Measurements from ENCODE around the gene SUFU. TPM values are rescaled to one million over a fixed set of nuclear protein-coding genes. Genes with fewer than 3 reads are reported as not detected.

SUFU gene
- total and polyA plus RNA-seq, 2 of the 13 experiments (the other 11 are each of a cell fraction or from before 2014, with no cell fraction given) = 2.9 to 5.5 TPM

DNA sequence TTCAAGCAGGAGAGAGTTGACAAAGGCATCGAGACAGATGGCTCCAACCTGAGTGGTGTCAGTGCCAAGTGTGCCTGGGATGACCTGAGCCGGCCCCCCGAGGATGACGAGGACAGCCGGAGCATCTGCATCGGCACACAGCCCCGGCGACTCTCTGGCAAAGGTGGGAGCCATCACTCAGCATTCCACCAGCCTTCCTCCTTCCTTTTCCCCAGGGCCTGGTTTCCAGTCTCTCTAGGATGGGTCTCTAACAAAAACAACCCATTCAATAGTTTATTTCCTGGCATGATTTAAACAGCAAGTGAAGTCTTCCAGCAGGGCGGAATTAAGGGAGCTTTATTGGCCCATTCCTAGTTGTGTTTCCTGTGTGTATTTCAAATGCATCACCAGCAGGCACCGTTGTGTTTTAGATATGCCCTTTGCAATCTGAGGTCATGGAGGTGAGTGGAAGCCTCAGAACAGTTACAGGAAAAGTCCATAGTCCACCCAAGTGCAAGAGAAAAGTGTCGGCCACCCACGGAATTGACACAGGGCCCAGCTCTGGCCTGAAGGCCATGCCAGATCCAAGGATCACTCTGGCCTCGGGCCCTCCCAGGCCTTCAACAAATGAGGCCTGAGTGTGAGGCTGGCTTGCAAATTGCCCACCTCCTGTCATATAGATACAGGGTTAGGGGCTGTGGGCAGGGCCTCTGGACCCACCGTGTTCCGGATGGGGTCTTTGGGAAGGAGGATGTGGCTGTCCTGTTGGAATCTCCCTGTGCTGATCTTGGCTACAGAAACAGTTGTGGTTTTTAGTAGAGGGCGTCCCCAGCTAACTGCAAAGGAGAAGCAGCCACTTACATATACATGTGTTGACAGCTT is 93.6 kb downstream of the SUFU start (continued):
- TF ChIP-seq CAMTA2 (CRISPR knock-in tag; IDR thresholded peaks at IDR 0.05; ENCODE audit: borderline replicate concordance) (no peak), NR2C2 (CRISPR knock-in tag; IDR thresholded peaks at IDR 0.05; ENCODE audit: borderline replicate concordance) (peak; percentile 83), TMF1 (CRISPR knock-in tag; IDR thresholded peaks at IDR 0.05; ENCODE audit: low read depth) (no peak), TCF12 (IDR thresholded peaks at IDR 0.05) (no peak), TCF12 (CRISPR knock-in tag; IDR thresholded peaks at IDR 0.05) (0 out of 2 replicates have a peak, but pooled peaks have one; percentile 68), KLF9 (CRISPR knock-in tag; IDR thresholded peaks at IDR 0.05; ENCODE audit: low read depth) (peak; percentile 63; the same call in 1 of the 2 replicates), RXRB (CRISPR knock-in tag; IDR thresholded peaks at IDR 0.05; ENCODE audit: borderline replicate concordance) (peak; percentile 92), ZNF766 (CRISPR knock-in tag; IDR thresholded peaks at IDR 0.05; ENCODE audit: borderline replicate concordance) (no peak)
- TF ChIP-seq, protein P1, sequence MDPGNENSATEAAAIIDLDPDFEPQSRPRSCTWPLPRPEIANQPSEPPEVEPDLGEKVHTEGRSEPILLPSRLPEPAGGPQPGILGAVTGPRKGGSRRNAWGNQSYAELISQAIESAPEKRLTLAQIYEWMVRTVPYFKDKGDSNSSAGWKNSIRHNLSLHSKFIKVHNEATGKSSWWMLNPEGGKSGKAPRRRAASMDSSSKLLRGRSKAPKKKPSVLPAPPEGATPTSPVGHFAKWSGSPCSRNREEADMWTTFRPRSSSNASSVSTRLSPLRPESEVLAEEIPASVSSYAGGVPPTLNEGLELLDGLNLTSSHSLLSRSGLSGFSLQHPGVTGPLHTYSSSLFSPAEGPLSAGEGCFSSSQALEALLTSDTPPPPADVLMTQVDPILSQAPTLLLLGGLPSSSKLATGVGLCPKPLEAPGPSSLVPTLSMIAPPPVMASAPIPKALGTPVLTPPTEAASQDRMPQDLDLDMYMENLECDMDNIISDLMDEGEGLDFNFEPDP (CRISPR knock-in tag; conservative IDR thresholded peaks at IDR 0.05) = no peak

DNA sequence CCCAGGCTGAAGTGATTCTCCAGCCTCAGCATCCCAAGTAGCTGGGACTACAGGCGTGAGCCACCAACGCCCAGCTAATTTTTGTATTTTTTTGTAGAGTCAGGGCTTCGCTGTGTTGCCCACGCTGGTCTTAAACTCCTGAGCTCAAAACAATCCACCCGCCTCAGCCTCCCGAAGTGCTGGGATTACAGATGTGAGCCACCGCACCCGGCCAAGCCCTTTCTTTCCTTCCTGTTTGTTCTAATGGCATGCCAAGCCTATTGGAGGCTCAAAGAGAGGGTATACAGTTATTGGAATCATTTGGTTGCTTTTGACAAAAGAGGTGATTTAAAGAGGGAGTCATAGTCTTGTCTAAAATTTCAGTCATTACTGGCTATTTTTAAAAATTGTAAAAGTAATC is 94.5 kb downstream of the SUFU start:
- no peak for FAIRE-seq
- intact Hi-C loops (cut with micrococcal nuclease; ENCODE audit: unreplicated experiment) = no loop called here
- CTCF ChIA-PET (ENCODE audit: low intra/inter-chr PET ratio, low total read pairs) = no interaction called here

More for the DNA sequence above, 94.5 kb downstream of the SUFU start:
- peak overlapping the region; percentile 95 for H3K27ac ChIP-seq (ENCODE audit: extremely low read length, insufficient read depth, low read length)
- TF ChIP-seq ATM (IDR thresholded peaks at IDR 0.05; ENCODE audit: borderline replicate concordance) (no peak), HNF4A (CRISPR knock-in tag; IDR thresholded peaks at IDR 0.05) (no peak), CBFB (CRISPR knock-in tag; IDR thresholded peaks at IDR 0.05) (no peak), AHR (CRISPR knock-in tag; IDR thresholded peaks at IDR 0.05) (no peak), NFIC (IDR thresholded peaks at IDR 0.05; ENCODE audit: low read length) (0 out of 2 replicates have a peak, but pooled peaks have one; percentile 12), ZNF547 (CRISPR knock-in tag; IDR thresholded peaks at IDR 0.05) (no peak)
- TF ChIP-seq, protein P2, sequence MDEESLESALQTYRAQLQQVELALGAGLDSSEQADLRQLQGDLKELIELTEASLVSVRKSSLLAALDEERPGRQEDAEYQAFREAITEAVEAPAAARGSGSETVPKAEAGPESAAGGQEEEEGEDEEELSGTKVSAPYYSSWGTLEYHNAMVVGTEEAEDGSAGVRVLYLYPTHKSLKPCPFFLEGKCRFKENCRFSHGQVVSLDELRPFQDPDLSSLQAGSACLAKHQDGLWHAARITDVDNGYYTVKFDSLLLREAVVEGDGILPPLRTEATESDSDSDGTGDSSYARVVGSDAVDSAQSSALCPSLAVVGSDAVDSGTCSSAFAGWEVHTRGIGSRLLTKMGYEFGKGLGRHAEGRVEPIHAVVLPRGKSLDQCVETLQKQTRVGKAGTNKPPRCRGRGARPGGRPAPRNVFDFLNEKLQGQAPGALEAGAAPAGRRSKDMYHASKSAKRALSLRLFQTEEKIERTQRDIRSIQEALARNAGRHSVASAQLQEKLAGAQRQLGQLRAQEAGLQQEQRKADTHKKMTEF (CRISPR knock-in tag; IDR thresholded peaks at IDR 0.05) = no peak
- H3K79me2 ChIP-seq (ENCODE audit: insufficient read depth, low read length) = peaks cover 5% of the 10 kb centered on the region
- no peak for ATAC-seq
- H3K36me3 ChIP-seq (replicated peaks in 1 of 2; ENCODE audit: control insufficient read depth in 1 of 2, insufficient read depth in 2 of 2, low read length in 2 of 2) = peaks cover 1 to 7% of the 10 kb centered on the region in 2 experiments; a peak in 1 of 5 replicates
- no peak overlapping the region for H3K4me3 ChIP-seq (replicated peaks in 1 of 3; ENCODE audit: insufficient read depth in 1 of 3, low read depth in 2 of 3, low read length in 3 of 3)
- H3K9me3 ChIP-seq (ENCODE audit: low read length) = no peaks in the 10 kb centered on the region
- H3K4me1 ChIP-seq (ENCODE audit: insufficient read depth, low read length) = peaks cover 77% of the 10 kb centered on the region
- TSS peak; percentile 57 for BruUV-seq (replicated peaks)
- POLR2A ChIA-PET = interaction anchor here (1.2 to 5.6 kb wide), 7 partner anchors 9 to 78 kb away, joined by 5 to 68 read pairs (median 15); partner anchors contain the start of gene TRIM8
- H4K20me1 ChIP-seq (ENCODE audit: insufficient read depth, low read length) = no peaks in the 10 kb centered on the region
- peak overlapping the region; percentile 78 for H3K4me2 ChIP-seq (ENCODE audit: low read depth, low read length)
- no peak for DNase-seq (ENCODE audit: low spot score)
- peak overlapping the region; percentile 72 for H3K9ac ChIP-seq (ENCODE audit: insufficient read depth, low read depth, low read length)
- 85% methylated on average over 8 of the region's 8 CpGs for WGBS (ENCODE audit: low lambda C conversion rate)
- in situ Hi-C loops (cut with HindIII; ENCODE audit: extremely low pct_ligation_motif_present, low pct_unique_long_range_greater_than_20kb) = no loop called here
- no peaks in the 10 kb centered on the region for H3K27me3 ChIP-seq (ENCODE audit: control insufficient read depth in 1 of 2, insufficient read depth in 2 of 2, low read length in 2 of 2)
- H2AFZ ChIP-seq (ENCODE audit: low read length) = no peak overlapping the region

Data from HepG2 (cell line).